ENCODE measurements around the gene RPS19BP1.

RPS19BP1 gene

DNA sequence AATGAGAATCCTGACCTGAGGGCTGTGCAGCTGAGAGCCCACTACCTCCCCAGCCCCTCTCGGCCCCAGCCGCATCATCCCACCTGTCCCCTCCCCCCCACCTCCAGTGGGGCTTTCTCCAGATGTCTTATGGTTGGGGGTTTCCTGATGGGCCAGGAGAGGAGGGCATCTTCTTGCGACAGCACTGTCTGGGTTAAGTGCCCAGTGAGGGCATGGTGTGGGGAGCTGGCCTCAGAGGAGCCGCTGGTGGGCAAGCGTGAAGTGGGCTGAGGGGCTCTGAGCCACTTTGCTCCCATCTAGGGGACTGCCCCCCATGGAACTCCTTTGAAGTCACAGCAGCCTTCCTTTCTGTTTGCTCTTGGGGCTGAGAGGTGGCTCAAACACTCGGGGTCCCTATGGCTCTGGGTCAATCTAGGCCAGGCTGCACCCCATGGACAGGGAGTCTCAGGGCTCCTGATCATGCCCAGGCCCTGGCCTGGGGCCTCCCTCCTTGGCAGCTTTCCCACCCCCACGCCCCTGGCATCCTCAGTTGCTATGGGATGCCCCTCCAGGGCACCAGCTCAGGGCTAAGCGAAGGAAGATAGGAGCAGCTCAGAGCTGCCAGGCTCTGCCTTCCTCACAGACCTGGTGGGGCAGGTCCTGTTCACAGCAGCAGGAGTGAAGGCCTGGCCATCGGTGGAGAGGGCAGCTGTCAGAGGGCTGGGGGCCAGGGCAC lies 41.4 kb downstream of the RPS19BP1 start:
- CTCF ChIA-PET, result interaction anchor here (1.0 to 11.5 kb wide), 10 partner anchors 10 to 55 kb away, joined by 3 to 166 read pairs (median 4); a partner anchor contains a TSS
- no peak for DNase-seq (ENCODE audit: extremely low spot score)
- POLR2A ChIA-PET, result interaction anchor here (1.4 to 1.8 kb wide), 2 partner anchors 29 to 32 kb away, joined by 4 to 5 read pairs; partner anchors contain the start of gene ATF4
- TF ChIP-seq CTCF (IDR thresholded peaks at IDR 0.05; ENCODE audit: control extremely low read depth, extremely low read depth, low read depth, missing control alignments), result no peak

DNA sequence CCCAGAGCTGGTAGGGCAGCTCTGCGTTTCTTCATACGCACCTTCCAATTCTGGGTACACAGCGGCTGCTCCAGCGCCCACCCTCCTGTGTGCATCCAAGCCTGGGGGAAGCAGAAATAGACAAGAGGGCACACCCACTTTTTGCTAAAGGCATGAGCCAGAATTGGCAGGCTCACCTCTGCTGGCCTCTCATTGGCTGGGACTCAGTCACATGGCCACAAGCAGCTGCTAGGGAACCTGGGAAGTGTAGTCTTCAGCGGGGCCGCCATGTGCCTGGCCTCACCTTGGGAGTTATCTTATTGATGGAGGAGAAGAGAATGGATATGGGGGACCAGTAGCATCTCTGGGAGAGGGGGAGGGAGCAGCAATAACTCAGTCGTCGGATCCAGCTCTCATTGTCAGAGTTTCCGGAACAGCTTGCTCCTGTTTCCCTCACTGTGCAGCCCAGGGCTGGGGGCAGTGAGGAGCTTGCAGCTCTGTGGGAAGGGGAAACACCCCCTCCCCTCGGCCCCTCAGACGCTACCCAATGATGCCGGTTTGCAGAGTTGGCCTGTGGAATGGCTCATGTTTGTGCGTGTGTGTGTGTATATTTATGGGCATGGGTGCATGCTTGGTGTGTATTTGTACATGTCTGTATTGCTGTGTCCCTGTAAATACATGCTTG lies 42.3 kb downstream of the RPS19BP1 start:
- ChIA-PET POLR2A (interaction anchor here (0.8 to 1.8 kb wide), 3 partner anchors 30 to 40 kb away, joined by 3 to 5 read pairs (median 4); partner anchors contain the start of gene ATF4), CTCF (interaction anchor here (1.0 to 11.5 kb wide), 10 partner anchors 10 to 54 kb away, joined by 3 to 166 read pairs (median 4); a partner anchor contains a TSS)
- DNase-seq (ENCODE audit: extremely low spot score), result peak; percentile 90
- TF ChIP-seq CTCF (IDR thresholded peaks at IDR 0.05; ENCODE audit: control extremely low read depth, extremely low read depth, low read depth, missing control alignments), result no peak

- POLR2A ChIA-PET, result interaction anchor here (0.8 to 1.8 kb wide), 3 partner anchors 31 to 41 kb away, joined by 3 to 5 read pairs (median 4); partner anchors contain the start of gene ATF4
- CTCF ChIA-PET, result interaction anchor here (1.0 to 11.5 kb wide), 11 partner anchors 11 to 146 kb away, joined by 3 to 166 read pairs (median 3); a partner anchor contains a TSS
- no peak for TF ChIP-seq CTCF (IDR thresholded peaks at IDR 0.05; ENCODE audit: control extremely low read depth, extremely low read depth, low read depth, missing control alignments)
- no peak for DNase-seq (ENCODE audit: extremely low spot score)
These were observed 43.2 kb downstream of the RPS19BP1 start for GRCh38 chr22:39489094-39490068.

DNA sequence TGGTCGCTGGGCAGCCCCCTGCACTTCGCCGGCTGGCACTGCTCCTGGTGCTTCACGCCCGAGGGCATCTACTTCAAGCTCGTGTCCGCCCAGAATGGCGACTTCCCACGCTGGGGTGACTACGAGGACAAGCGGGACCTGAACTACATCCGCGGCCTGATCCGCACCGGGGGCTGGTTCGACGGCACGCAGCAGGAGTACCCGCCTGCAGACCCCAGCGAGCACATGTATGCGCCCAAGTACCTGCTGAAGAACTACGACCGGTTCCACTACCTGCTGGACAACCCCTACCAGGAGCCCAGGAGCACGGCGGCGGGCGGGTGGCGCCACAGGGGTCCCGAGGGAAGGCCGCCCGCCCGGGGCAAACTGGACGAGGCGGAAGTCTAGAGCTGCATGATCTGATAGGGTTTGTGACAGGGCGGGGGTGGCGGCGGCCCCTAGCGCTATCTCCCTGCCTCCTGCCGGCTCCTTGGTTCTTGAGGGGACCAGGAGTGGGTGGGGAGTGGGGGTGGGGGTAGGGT lies 43.9 kb downstream of the RPS19BP1 start:
- ChIA-PET CTCF (interaction anchor here (1.4 to 11.5 kb wide), 4 partner anchors 24 to 145 kb away, joined by 3 to 166 read pairs (median 59); no protein-coding TSS in a partner anchor), POLR2A (no interaction called here)
- TF ChIP-seq CTCF (IDR thresholded peaks at IDR 0.05; ENCODE audit: control extremely low read depth, extremely low read depth, low read depth, missing control alignments), result no peak
- no peak for DNase-seq (ENCODE audit: extremely low spot score)

DNA sequence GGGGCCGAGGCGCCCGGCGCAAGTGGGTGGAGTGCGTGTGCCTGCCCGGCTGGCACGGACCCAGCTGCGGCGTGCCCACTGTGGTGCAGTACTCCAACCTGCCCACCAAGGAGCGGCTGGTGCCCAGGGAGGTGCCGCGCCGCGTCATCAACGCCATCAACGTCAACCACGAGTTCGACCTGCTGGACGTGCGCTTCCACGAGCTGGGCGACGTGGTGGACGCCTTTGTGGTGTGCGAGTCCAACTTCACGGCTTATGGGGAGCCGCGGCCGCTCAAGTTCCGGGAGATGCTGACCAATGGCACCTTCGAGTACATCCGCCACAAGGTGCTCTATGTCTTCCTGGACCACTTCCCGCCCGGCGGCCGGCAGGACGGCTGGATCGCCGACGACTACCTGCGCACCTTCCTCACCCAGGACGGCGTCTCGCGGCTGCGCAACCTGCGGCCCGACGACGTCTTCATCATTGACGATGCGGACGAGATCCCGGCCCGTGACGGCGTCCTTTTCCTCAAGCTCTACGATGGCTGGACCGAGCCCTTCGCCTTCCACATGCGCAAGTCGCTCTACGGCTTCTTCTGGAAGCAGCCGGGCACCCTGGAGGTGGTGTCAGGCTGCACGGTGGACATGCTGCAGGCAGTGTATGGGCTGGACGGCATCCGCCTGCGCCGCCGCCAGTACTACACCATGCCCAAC lies 44.6 kb downstream of the RPS19BP1 start:
- POLR2A ChIA-PET, result no interaction called here
- DNase-seq (ENCODE audit: extremely low spot score), result no peak
- CTCF ChIA-PET, result interaction anchor here (1.4 to 11.5 kb wide), 4 partner anchors 9 to 145 kb away, joined by 3 to 166 read pairs (median 10); no protein-coding TSS in a partner anchor
- no peak for TF ChIP-seq CTCF (IDR thresholded peaks at IDR 0.05; ENCODE audit: control extremely low read depth, extremely low read depth, low read depth, missing control alignments)

All from GM10248 (cell line).